GM19239 (cell line): ENCODE data around the gene NTM.
"Not testable (repeated sequence)": the region's sequence is repeated elsewhere in the genome, so short reads cannot be mapped to it uniquely, and the experiment has no call there.

ENCODE experiments used
- DNase-seq: peaks from one replicate; pipeline ENCODE4 v3.0.0; 2011; ENCODE audit warnings: low spot score; ENCODE audit not compliant: insufficient read length
- FAIRE-seq: peaks from 2 replicates; lab custom pipeline; 2011; peaks lifted over from hg19 to GRCh38; lab: Jason Lieb, UNC

Gene NTM

GRCh38 chr11:132315696-132316095, 945.3 kb downstream of the NTM start:
- DNase-seq, result no peak
- FAIRE-seq, result no peak

- FAIRE-seq, result no peak
Observed at GRCh38 chr11:132318421-132319157, 948.2 kb downstream of the NTM start.

GRCh38 chr11:132319419-132319818, 949.0 kb downstream of the NTM start:
- not testable (repeated sequence) for FAIRE-seq, DNase-seq

More at GRCh38 chr11:132318421-132319157, 948.2 kb downstream of the NTM start:
- no peak for DNase-seq

GRCh38 chr11:132330515-132330914, 960.1 kb downstream of the NTM start:
- FAIRE-seq (no peak), DNase-seq (no peak)

GRCh38 chr11:132332521-132332920, 962.1 kb downstream of the NTM start:
- DNase-seq (no peak), FAIRE-seq (no peak)

- DNase-seq (no peak), FAIRE-seq (no peak)
Observed at GRCh38 chr11:132334769-132335280, 964.4 kb downstream of the NTM start.

GRCh38 chr11:132335311-132335710, 964.9 kb downstream of the NTM start:
- DNase-seq (no peak), FAIRE-seq (no peak)

- no peak for DNase-seq
- no peak for FAIRE-seq
Observed at GRCh38 chr11:132336781-132337535, 966.5 kb downstream of the NTM start.

GRCh38 chr11:132337819-132338416, 967.5 kb downstream of the NTM start:
- FAIRE-seq, result no peak
- DNase-seq, result no peak

GRCh38 chr11:132342408-132342807, 972.0 kb downstream of the NTM start:
- DNase-seq, result no peak
- no peak for FAIRE-seq

- FAIRE-seq, result no peak
- DNase-seq, result no peak
Observed at GRCh38 chr11:132343445-132344175, 973.2 kb downstream of the NTM start.

- FAIRE-seq (no peak), DNase-seq (no peak)
Observed at GRCh38 chr11:132346558-132347148, 976.2 kb downstream of the NTM start.

GRCh38 chr11:132347156-132348090, 977.0 kb downstream of the NTM start:
- FAIRE-seq (no peak), DNase-seq (no peak)

- DNase-seq (no peak), FAIRE-seq (no peak)
Observed at GRCh38 chr11:132349811-132350733, 979.7 kb downstream of the NTM start.

- DNase-seq, result no peak
- no peak for FAIRE-seq
Observed at GRCh38 chr11:132351050-132351449, 980.6 kb downstream of the NTM start.

- no peak for DNase-seq
- no peak for FAIRE-seq
Observed at GRCh38 chr11:132352497-132352896, 982.1 kb downstream of the NTM start.

GRCh38 chr11:132353255-132353654, 982.8 kb downstream of the NTM start:
- FAIRE-seq, result no peak

More at GRCh38 chr11:132353255-132353654, 982.8 kb downstream of the NTM start:
- DNase-seq, result no peak
